K562 (cell line): Measurements from ENCODE around the gene UPF1. TPM values are rescaled to one million over a fixed set of nuclear protein-coding genes. Genes with fewer than 3 reads are reported as not detected.

Experiments used
- ATAC-seq: fragments of 200-7000 bp; cut with Tn5 transposase; 3 replicates; pipeline ENCODE4 v1.9.1; 2020; ENCODE audit warnings: moderate library complexity
- BruUV-seq: library from RNA; stranded (reverse); fragments of 400-500 nt; replicated peaks from 2 replicates; lab custom pipeline; 2021; lab: Mats Ljungman, UMichigan
- CTCF ChIA-PET: fragments of 300-600 bp; formaldehyde crosslinking; extraction: SDS; loops from one replicate; lab custom pipeline; 2021; ENCODE audit warnings: low intra/inter-chr PET ratio; lab: Yijun Ruan, JAX
- POLR2A ChIA-PET: fragments of 300-600, 350-650 bp; sonication (Branson Sonifier 250); formaldehyde crosslinking; extraction: SDS; loops from one replicate; lab custom pipeline; 2021; ENCODE audit warnings: antibody characterized with exemption, inconsistent platforms; lab: Yijun Ruan, JAX
- DNase-seq, 4 experiments: peaks; one replicate each; pipeline versions ENCODE4 v3.0.0 to v3.0.0-alpha.2; 2011 to 2018; ENCODE audit warnings: low spot score in 3 of 4, mixed read lengths in 3 of 4; ENCODE audit errors: extremely low read depth in 1 of 4
- FAIRE-seq: peaks from 2 replicates; lab custom pipeline; 2011; peaks lifted over from hg19 to GRCh38; lab: Jason Lieb, UNC
- H2AFZ ChIP-seq: 2 replicates; pipeline ENCODE4 v1.6.0; 2011; ENCODE audit warnings: low read depth, low read length, control low read depth, inconsistent platforms
- H3K27ac ChIP-seq: fragments of 200-600 bp; 3 replicates; pipeline ENCODE4 v1.8.0; 2011; ENCODE audit warnings: low read depth, mild to moderate bottlenecking, control low read depth, inconsistent platforms, low read length, moderate library complexity, mixed read lengths; ENCODE audit errors: extremely low read depth
- H3K27me3 ChIP-seq, 2 experiments: fragments of 300-600 bp in 1 of 2; 2 replicates in 1 of 2; 3 replicates in 1 of 2; pipeline versions ENCODE4 v1.6.0 to v1.8.0; 2011; ENCODE audit warnings: inconsistent platforms in 2 of 2, low read length in 2 of 2, mild to moderate bottlenecking in 1 of 2, mixed read lengths in 1 of 2, moderate library complexity in 1 of 2; ENCODE audit not compliant: control insufficient read depth in 2 of 2, insufficient read depth in 2 of 2
- H3K36me3 ChIP-seq: fragments of 300-600 bp; 3 replicates; pipeline ENCODE4 v1.8.0; 2011; ENCODE audit warnings: mild to moderate bottlenecking, low read length, inconsistent platforms; ENCODE audit not compliant: control insufficient read depth, insufficient read depth
- H3K4me1 ChIP-seq, 2 experiments: fragments of 200-600 bp in 1 of 2; replicated peaks in 1 of 2; 2 replicates in 1 of 2; 3 replicates in 1 of 2; pipeline versions ENCODE4 v1.5.1 to v1.8.0; 2011; ENCODE audit warnings: inconsistent platforms in 2 of 2, low read length in 2 of 2, mild to moderate bottlenecking in 1 of 2, mixed read lengths in 1 of 2, moderate library complexity in 1 of 2; ENCODE audit not compliant: control insufficient read depth in 2 of 2, insufficient read depth in 2 of 2
- H3K4me2 ChIP-seq: 2 replicates; pipeline ENCODE4 v1.6.1; 2011; ENCODE audit warnings: low read length, control low read depth, inconsistent platforms, mixed read lengths; ENCODE audit not compliant: insufficient read depth
- H3K4me3 ChIP-seq: fragments of 200-600 bp; sonication (generic), shearing (Covaris generic); 2 replicates; pipeline ENCODE4 v1.5.1; 2016; ENCODE audit warnings: control low read depth, inconsistent platforms
- H3K79me2 ChIP-seq: fragments of 200-600 bp; 3 replicates; pipeline ENCODE4 v1.8.0; 2011; ENCODE audit warnings: low read length, inconsistent platforms; ENCODE audit not compliant: control insufficient read depth, insufficient read depth
- H3K9ac ChIP-seq, 2 experiments: 2 replicates each; pipeline versions ENCODE4 v1.6.0 to v1.6.1; 2011; ENCODE audit warnings: low read depth in 2 of 2, low read length in 2 of 2, control low read depth in 1 of 2, inconsistent platforms in 1 of 2, mild to moderate bottlenecking in 1 of 2, mixed read lengths in 1 of 2; ENCODE audit not compliant: insufficient read depth in 1 of 2
- H3K9me1 ChIP-seq: one replicate; pipeline ENCODE4 v1.6.0; 2011; ENCODE audit warnings: inconsistent platforms, mild to moderate bottlenecking, low read length, moderate library complexity; ENCODE audit not compliant: control insufficient read depth, insufficient read depth
- H3K9me3 ChIP-seq: replicated peaks from 2 replicates; pipeline ENCODE4 v1.5.1; 2011; ENCODE audit warnings: low read depth, low read length, inconsistent platforms; ENCODE audit not compliant: control insufficient read depth, insufficient read depth
- H4K20me1 ChIP-seq: replicated peaks from 2 replicates; pipeline ENCODE4 v1.6.1; 2011; ENCODE audit warnings: low read length, inconsistent platforms, mixed read lengths; ENCODE audit not compliant: control insufficient read depth, insufficient read depth
- POLR2G ChIP-seq: fragments of 200-400 bp; formaldehyde crosslinking; IDR thresholded peaks from 2 replicates; pipeline ENCODE4 v1.6.1; 2017; ENCODE audit warnings: low read depth, mild to moderate bottlenecking, antibody characterized with exemption, low read length, moderate library complexity
- RFX1 ChIP-seq: fragments of 450-650 bp; IDR thresholded peaks from 2 replicates; pipeline ENCODE4 v1.6.1; 2016; ENCODE audit warnings: mild to moderate bottlenecking, moderate library complexity
- ZFP36 ChIP-seq: fragments of 150-350 bp; IDR thresholded peaks from 2 replicates; pipeline ENCODE4 v1.6.1; 2018; ENCODE audit warnings: low read length, low read depth; ENCODE audit not compliant: partially characterized antibody
- ZKSCAN8 ChIP-seq: fragments of 200-800 bp; sonication (Bioruptor generic); IDR thresholded peaks from 2 replicates; pipeline ENCODE4 v1.6.1; 2016; ENCODE audit warnings: missing genetic modification characterization, missing compliant biosample characterization
- WGBS: fragments of 100-300 bp; shearing (Covaris generic); methylation state at CpG from one replicate; pipeline ENCODE4 v1.1.6; 2016; ENCODE audit warnings: low coverage, mixed read lengths; ENCODE audit not compliant: insufficient coverage; ENCODE audit errors: missing lambda C conversion rate; 5-methylcytosine and 5-hydroxymethylcytosine counted together
- in situ Hi-C: fragments of 300-500 bp; cut with MboI; formaldehyde crosslinking; loops from 4 replicates; pipeline ENCODE4 v1.15.0; 2018; ENCODE audit warnings: inconsistent platforms, mixed read lengths
- intact Hi-C: fragments of 100-400 bp; cut with micrococcal nuclease; formaldehyde crosslinking; loops from 2 replicates; pipeline ENCODE4 v1.14.2; 2022
- polyA plus RNA-seq, 8 experiments: library from polyadenylated mRNA; depleted of rRNA in 4 of 8; stranded (reverse) in 5 of 8; unstranded in 3 of 8; fragments of >200 nt; fragmentation: Nextera tagmentation in 2 of 8; fragmentation: Illumina TruSeq in 1 of 8; extraction: Ambion mirVana in 2 of 8; extraction: Trizol in 1 of 8; gene quantifications; 2 replicates each; pipeline versions ENCODE4 v1.2.1 to v1.2.3, GENCODE V29; 2011 to 2014; ENCODE audit warnings: inconsistent platforms in 1 of 8, missing spikeins in 1 of 8
- total RNA-seq, 7 experiments: library from RNA; depleted of rRNA in 6 of 7; stranded (reverse); fragments of >200 nt in 6 of 7; fragmentation: Illumina TruSeq in 2 of 7; extraction: Trizol in 2 of 7; gene quantifications; 2 replicates each; pipeline versions ENCODE4 v1.2.1 to v1.2.3, GENCODE V29; 2011 to 2021; ENCODE audit warnings: low replicate concordance in 1 of 7
- TF ChIP-seq, protein P1 (sequence below): sonication (generic); formaldehyde crosslinking; IDR thresholded peaks from 2 replicates; pipeline ENCODE4 v1.8.1; 2023; ENCODE audit warnings: mild to moderate bottlenecking, missing genetic modification reagents
- TF ChIP-seq, protein P2 (sequence below): fragments of 250-450 bp; sonication (Bioruptor Pico); IDR thresholded peaks from 2 replicates; pipeline ENCODE4 v1.8.0; 2021; ENCODE audit warnings: borderline replicate concordance, mild to moderate bottlenecking, moderate library complexity; ENCODE audit not compliant: poor library complexity, severe bottlenecking
- TF ChIP-seq, protein P3 (sequence below): fragments of 250-450 bp; sonication (Bioruptor Pico); IDR thresholded peaks from 2 replicates; pipeline ENCODE4 v1.6.1; 2021; ENCODE audit warnings: mild to moderate bottlenecking

The UPF1 gene
- total and polyA plus RNA-seq, 9 of the 15 experiments (the other 6 are each of a cell fraction or from before 2014, with no cell fraction given), result 0.34 to 103 (median 27.9) TPM

DNA sequence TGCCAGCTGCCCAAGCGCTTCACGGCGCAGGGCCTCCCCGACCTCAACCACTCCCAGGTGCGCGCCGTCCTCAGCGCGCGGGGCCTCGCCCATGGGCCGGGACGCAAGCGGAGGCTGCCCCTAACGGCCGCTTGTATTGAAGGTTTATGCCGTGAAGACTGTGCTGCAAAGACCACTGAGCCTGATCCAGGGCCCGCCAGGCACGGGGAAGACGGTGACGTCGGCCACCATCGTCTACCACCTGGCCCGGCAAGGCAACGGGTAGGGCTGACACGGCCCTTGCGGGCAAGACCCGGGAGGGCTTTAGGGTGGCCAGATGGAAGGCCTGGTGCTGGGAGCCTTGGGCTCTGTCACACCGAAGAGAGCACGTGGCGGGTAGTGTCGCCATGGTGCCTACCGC, 23.2 kb downstream of the UPF1 start:
- Histone ChIP-seq H3K27ac (no peak overlapping the region), H3K4me2 (no peak overlapping the region), H3K9me3 (no peaks in the 10 kb centered on the region), H3K9ac (no peak overlapping the region; a peak in 1 of 4 replicates), H3K9me1 (peaks cover 3% of the 10 kb centered on the region), H3K27me3 (no peaks in the 10 kb centered on the region), H3K4me1 (peaks cover 0 to 29% of the 10 kb centered on the region in 2 experiments; a peak in 1 of 5 replicates), H2AFZ (no peak overlapping the region), H3K36me3 (peaks cover 99% of the 10 kb centered on the region; the same call in 2 of the 3 replicates), H3K79me2 (no peaks in the 10 kb centered on the region), H4K20me1 (peaks cover 7% of the 10 kb centered on the region; the same call in 1 of the 2 replicates), H3K4me3 (no peak overlapping the region)
- 95% methylated on average over 11 of the region's 33 CpGs for WGBS
- in situ Hi-C loops, result no loop called here
- FAIRE-seq (no peak), DNase-seq (no peak), ATAC-seq (no peak)
- TF ChIP-seq, protein P1, sequence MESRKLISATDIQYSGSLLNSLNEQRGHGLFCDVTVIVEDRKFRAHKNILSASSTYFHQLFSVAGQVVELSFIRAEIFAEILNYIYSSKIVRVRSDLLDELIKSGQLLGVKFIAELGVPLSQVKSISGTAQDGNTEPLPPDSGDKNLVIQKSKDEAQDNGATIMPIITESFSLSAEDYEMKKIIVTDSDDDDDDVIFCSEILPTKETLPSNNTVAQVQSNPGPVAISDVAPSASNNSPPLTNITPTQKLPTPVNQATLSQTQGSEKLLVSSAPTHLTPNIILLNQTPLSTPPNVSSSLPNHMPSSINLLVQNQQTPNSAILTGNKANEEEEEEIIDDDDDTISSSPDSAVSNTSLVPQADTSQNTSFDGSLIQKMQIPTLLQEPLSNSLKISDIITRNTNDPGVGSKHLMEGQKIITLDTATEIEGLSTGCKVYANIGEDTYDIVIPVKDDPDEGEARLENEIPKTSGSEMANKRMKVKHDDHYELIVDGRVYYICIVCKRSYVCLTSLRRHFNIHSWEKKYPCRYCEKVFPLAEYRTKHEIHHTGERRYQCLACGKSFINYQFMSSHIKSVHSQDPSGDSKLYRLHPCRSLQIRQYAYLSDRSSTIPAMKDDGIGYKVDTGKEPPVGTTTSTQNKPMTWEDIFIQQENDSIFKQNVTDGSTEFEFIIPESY (CRISPR knock-in tag), result peak; percentile 39; the same call in 1 of the 2 replicates
- TF ChIP-seq, protein P2, sequence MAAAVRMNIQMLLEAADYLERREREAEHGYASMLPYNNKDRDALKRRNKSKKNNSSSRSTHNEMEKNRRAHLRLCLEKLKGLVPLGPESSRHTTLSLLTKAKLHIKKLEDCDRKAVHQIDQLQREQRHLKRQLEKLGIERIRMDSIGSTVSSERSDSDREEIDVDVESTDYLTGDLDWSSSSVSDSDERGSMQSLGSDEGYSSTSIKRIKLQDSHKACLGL (CRISPR knock-in tag), result no peak
- TF ChIP-seq, protein P3, sequence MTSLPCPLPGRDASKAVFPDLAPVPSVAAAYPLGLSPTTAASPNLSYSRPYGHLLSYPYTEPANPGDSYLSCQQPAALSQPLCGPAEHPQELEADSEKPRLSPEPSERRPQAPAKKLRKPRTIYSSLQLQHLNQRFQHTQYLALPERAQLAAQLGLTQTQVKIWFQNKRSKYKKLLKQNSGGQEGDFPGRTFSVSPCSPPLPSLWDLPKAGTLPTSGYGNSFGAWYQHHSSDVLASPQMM (CRISPR knock-in tag), result no peak
- TF ChIP-seq ZFP36, result no peak
- TF ChIP-seq ZKSCAN8 (CRISPR knock-in tag), result no peak
- no peak for TF ChIP-seq RFX1
- TF ChIP-seq POLR2G, result peak; percentile 51; the same call in 1 of the 2 replicates
- POLR2A ChIA-PET, result interaction anchor here (1.0 to 2.4 kb wide), 4 partner anchors 9 to 17 kb away, joined by 3 to 12 read pairs (median 6); no protein-coding TSS in a partner anchor
- BruUV-seq, result no TSS peak
- CTCF ChIA-PET, result no interaction called here
- intact Hi-C loops, result no loop called here
